GM12872 (cell line): ENCODE measurements around the gene PTPRA.
A peak's percentile ranks its signal among the peaks of the same experiment; 100 is the strongest.

ENCODE experiments used
- TF ChIP-seq, protein P1 (sequence below): IDR thresholded peaks from 3 replicates; pipeline ENCODE4 v1.5.1; 2011; ENCODE audit warnings: low read depth, mild to moderate bottlenecking, low read length, moderate library complexity; ENCODE audit not compliant: insufficient read depth

Gene PTPRA

DNA sequence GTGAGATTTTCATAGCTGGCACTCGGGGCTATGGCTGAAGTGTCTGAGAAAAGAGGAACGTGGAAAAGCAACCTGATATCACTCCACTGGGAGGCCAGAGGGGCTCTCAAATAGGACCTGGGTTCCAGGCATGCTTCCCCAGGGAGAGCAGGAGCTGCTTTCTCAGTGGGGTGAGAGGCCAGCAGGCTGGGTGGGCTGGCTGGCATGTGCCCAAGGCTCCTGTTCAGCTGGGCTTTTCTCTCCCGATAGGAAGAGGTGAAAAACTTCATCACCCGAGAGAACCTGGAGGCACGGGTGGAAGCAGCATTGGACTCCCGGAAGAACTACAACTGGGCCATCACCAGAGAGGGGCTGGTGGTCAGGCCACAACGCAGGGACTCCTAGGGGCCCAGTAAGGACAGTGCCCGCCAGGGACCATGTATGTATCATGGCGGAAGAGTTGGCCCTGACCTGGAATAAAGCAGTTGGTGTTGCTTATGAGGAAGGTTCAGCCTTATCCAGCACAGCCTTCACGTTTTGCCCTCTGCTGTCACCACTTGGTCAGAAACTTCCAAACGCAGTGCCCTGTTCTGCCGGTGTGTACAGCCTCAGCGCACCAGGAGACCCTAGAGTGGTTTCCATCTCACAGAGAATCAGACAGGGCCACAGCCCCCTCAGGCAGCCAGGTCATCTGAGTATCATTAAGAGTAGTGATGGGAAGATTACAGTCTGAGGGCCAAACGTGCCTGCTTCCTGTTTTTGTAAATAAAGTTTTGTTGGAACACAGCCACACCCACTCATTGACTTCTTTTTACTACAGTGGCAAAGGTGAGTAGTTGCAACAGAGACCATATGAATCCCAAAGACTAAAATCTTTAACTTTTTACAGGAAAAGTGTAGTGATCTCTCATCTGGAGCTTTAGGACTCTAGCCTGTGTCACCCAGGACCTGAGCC, 174.5 kb downstream of the PTPRA start:
- TF ChIP-seq, protein P1, sequence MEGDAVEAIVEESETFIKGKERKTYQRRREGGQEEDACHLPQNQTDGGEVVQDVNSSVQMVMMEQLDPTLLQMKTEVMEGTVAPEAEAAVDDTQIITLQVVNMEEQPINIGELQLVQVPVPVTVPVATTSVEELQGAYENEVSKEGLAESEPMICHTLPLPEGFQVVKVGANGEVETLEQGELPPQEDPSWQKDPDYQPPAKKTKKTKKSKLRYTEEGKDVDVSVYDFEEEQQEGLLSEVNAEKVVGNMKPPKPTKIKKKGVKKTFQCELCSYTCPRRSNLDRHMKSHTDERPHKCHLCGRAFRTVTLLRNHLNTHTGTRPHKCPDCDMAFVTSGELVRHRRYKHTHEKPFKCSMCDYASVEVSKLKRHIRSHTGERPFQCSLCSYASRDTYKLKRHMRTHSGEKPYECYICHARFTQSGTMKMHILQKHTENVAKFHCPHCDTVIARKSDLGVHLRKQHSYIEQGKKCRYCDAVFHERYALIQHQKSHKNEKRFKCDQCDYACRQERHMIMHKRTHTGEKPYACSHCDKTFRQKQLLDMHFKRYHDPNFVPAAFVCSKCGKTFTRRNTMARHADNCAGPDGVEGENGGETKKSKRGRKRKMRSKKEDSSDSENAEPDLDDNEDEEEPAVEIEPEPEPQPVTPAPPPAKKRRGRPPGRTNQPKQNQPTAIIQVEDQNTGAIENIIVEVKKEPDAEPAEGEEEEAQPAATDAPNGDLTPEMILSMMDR = no peak

- TF ChIP-seq, protein P1 = peak; percentile 4; the same call in 1 of the 3 replicates
These were observed 178.2 kb downstream of the PTPRA start for GRCh38 chr20:3051385-3052019.

DNA sequence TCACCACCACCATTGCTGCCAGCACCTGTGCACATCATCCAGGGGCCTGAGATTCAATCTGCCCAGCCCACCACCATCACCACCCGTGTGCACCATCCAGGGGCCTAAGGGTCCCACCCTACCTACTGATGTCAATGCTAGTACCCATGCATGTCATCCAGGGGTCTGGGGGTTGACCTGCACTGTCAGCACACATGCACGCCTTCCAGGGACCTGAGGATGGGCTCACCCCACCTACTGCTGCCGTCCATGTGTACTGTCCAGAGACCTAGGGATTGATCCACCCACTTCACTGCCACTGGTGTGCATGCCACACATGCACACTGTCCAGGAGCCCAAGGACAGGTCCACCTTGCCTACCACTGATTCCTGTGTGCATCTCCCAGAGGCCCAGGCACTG, 186.2 kb downstream of the PTPRA start:
- TF ChIP-seq, protein P1 = no peak

GRCh38 chr20:3067139-3068014, 194.1 kb downstream of the PTPRA start:
- TF ChIP-seq, protein P1 = no peak

DNA sequence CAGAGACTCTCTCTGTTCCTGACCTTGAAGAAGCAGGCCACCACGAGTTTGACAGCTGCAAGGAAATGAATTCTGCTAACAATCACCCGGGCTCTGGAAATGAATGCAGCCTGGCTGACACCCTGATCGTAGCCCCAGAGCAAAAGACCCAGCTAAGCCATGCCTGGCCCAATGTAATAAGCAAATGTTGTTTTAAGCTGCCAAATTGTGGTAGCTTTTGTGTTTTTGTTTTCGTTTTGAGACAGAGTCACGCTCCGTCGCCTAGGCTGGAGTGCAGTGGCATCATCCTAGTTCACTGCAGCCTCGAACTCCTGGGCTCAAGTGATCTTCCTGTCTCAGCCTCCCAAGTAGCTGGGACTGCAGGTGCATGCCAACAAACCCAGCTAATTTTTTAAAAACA, 194.8 kb downstream of the PTPRA start:
- TF ChIP-seq, protein P1 = no peak

DNA sequence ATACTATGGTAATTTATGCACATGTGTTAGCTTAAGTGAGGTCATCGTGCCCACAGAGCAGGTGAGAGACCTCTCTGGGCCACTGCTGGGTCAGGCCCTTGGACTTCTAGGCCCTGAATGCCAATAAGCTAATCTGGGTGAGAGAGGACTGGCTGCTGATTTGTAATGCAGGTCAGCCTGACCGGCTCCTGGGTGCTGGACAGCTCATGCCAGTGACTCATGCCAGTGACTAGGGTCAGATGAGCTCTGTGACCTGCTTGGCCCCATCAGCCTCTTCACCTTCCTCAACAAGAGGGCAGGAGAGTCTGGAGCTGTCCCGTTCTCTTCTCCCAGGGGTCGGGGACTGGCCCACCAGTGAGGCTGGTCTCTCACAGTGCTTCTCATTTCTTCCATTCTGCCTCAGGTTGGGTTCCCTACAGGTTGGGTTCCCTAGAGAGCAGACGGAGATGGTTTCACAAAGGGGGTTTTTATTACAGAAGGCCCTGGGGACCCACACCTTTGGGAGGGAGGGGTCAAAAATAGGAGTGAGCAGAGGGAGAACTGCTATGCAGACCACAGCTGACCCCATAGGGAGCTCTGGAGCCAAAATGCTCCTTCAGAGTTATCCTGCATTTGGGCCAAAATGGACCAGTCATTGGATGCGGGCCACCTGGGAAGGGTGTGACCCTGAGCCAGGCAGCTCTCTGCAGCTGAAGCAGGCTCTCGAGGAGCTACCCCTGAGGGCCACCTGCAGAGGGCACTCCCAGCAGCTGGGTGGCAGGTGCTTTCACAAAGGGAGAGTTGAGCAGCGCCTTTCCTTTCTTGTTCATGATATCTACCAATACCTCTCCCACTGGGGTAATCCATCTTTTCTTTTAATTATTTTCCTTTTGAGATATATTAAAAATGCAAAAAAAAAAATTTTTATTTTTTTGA, 196.0 kb downstream of the PTPRA start:
- TF ChIP-seq, protein P1 = peak; percentile 51; the same call in 2 of the 3 replicates
